Activated CD8-positive, alpha-beta T cell treated with anti-CD3 and anti-CD28 coated beads for 36 hours (primary cell): ENCODE measurements around the gene MRTFA. TPM values are rescaled to one million over a fixed set of nuclear protein-coding genes. Genes with fewer than 3 reads are reported as not detected.
A peak's percentile ranks its signal among the peaks of the same experiment; 100 is the strongest.
"Not testable (repeated sequence)": the region's sequence is repeated elsewhere in the genome, so short reads cannot be mapped to it uniquely, and the experiment has no call there.

ENCODE experiments used
- ATAC-seq: fragments of 200-7000 bp; cut with Tn5 transposase; one replicate; pipeline ENCODE4 v1.10.0; 2021; ENCODE audit warnings: mild to moderate bottlenecking, moderate library complexity
- CTCF ChIA-PET: fragments of 350-600 bp; sonication (Branson Sonifier 250); formaldehyde crosslinking; loops from one replicate; lab custom pipeline; 2021; ENCODE audit warnings: antibody characterized with exemption; lab: Charles Lee
- POLR2A ChIA-PET: fragments of 350-600 bp; sonication (Branson Sonifier 250); formaldehyde crosslinking; loops from one replicate; lab custom pipeline; 2021; ENCODE audit warnings: antibody characterized with exemption; lab: Charles Lee
- DNase-seq: peaks from one replicate; pipeline ENCODE4 v3.0.0-alpha.2; 2020
- H3K27ac Mint-ChIP-seq: one replicate; pipeline ENCODE4 v1.8.0; 2021; ENCODE audit warnings: mild to moderate bottlenecking, mixed read lengths
- H3K27me3 Mint-ChIP-seq: one replicate; pipeline ENCODE4 v1.8.0; 2021; ENCODE audit warnings: mixed read lengths
- H3K36me3 Mint-ChIP-seq: one replicate; pipeline ENCODE4 v1.8.0; 2021; ENCODE audit warnings: low read depth, mixed read lengths
- H3K4me1 Mint-ChIP-seq: one replicate; pipeline ENCODE4 v1.8.0; 2021; ENCODE audit warnings: low read depth, mixed read lengths
- H3K4me3 Mint-ChIP-seq: one replicate; pipeline ENCODE4 v1.8.0; 2021; ENCODE audit warnings: mild to moderate bottlenecking, moderate library complexity, mixed read lengths
- H3K9me3 Mint-ChIP-seq: one replicate; pipeline ENCODE4 v1.8.0; 2021; ENCODE audit warnings: mixed read lengths
- CTCF ChIP-seq: fragments of 200-600 bp; IDR thresholded peaks from one replicate; pipeline ENCODE4 v1.8.0; 2022; ENCODE audit warnings: antibody characterized with exemption, mild to moderate bottlenecking
- intact Hi-C: fragments of 100-400 bp; cut with micrococcal nuclease; formaldehyde crosslinking; loops from one replicate; pipeline ENCODE4 v1.10.0; 2022
- total RNA-seq, 2 experiments: library from RNA; stranded (reverse); gene quantifications; one replicate each; pipeline ENCODE4 v1.2.3, GENCODE V29; 2021

Gene MRTFA
- total RNA-seq, 2 experiments from 2014 or later = 37.4 to 40.0 TPM

DNA sequence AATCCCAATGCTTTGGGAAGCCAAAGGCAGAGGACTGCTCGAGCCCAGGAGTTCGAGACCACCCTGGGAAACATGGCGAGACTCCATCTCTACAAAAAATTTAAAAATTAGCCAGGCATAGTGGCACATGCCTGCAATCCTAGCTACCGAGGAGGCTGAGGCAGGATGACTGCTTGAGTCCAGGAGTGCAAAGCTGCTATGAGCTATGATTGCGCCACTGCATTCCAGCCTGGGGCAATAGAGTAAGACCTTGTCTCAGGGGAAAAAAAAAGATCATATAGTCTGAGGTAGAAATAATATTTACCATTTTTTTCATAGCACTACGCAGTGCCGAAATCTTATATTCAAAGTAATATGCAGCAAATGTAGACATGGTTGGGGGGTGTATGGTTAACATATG is 47.8 kb downstream of the MRTFA start:
- ChIA-PET CTCF (interaction anchor here (1.5 kb wide), 1 partner anchor 94 kb away, joined by 5 read pairs; no protein-coding TSS in a partner anchor), POLR2A (interaction anchor here (0.6 kb wide), 1 partner anchor 10 kb away, joined by 3 read pairs; no protein-coding TSS in a partner anchor)
- no peak for DNase-seq
- no peak for ATAC-seq
- no peaks in the 10 kb centered on the region for H3K27me3 Mint-ChIP-seq
- no peak for TF ChIP-seq CTCF
- no peak overlapping the region for H3K4me3 Mint-ChIP-seq
- no peaks in the 10 kb centered on the region for H3K9me3 Mint-ChIP-seq
- H3K4me1 Mint-ChIP-seq = peaks cover 32% of the 10 kb centered on the region
- H3K36me3 Mint-ChIP-seq = peaks cover 17% of the 10 kb centered on the region
- intact Hi-C loops = no loop called here
- H3K27ac Mint-ChIP-seq = no peak overlapping the region

DNA sequence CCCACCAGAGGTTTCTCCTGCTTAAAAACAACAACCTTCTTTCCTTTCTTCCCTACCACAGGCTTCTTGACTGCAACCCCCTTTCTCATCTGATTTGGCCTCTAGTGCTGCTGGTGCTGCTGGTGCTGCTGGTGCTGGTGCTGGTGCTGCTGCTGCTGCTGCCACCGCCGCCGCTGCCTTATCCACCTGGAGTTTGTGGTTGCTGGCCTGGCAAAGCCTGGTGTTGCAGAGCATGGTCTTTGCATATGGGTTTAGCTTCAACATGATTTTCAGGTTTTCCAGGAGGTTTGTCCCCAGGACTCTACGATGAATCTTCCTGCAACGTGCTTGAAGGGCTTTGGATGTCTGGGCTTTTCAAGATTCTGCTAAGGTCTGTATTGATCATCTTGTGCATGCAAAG is 49.7 kb downstream of the MRTFA start:
- POLR2A ChIA-PET = interaction anchor here (1.1 kb wide), 1 partner anchor 14 kb away, joined by 3 read pairs; no protein-coding TSS in a partner anchor
- intact Hi-C loops = no loop called here
- H3K27me3 Mint-ChIP-seq = no peaks in the 10 kb centered on the region
- DNase-seq (no peak), ATAC-seq (no peak)
- no peak for TF ChIP-seq CTCF
- H3K36me3 Mint-ChIP-seq = peaks cover 19% of the 10 kb centered on the region
- H3K27ac Mint-ChIP-seq = no peak overlapping the region
- no peak overlapping the region for H3K4me3 Mint-ChIP-seq
- peaks cover 32% of the 10 kb centered on the region for H3K4me1 Mint-ChIP-seq
- no peaks in the 10 kb centered on the region for H3K9me3 Mint-ChIP-seq
- CTCF ChIA-PET = interaction anchor here (0.6 kb wide), 1 partner anchor 12 kb away, joined by 3 read pairs; no protein-coding TSS in a partner anchor

GRCh38 chr22:40585310-40585751 is 51.2 kb downstream of the MRTFA start:
- peaks cover 27% of the 10 kb centered on the region for H3K4me1 Mint-ChIP-seq
- H3K4me3 Mint-ChIP-seq = no peak overlapping the region
- POLR2A ChIA-PET = no interaction called here
- no peak for TF ChIP-seq CTCF
- DNase-seq (no peak), ATAC-seq (no peak)
- no peaks in the 10 kb centered on the region for H3K9me3 Mint-ChIP-seq
- intact Hi-C loops = no loop called here
- peaks cover 19% of the 10 kb centered on the region for H3K36me3 Mint-ChIP-seq
- CTCF ChIA-PET = interaction anchor here (1.4 kb wide), 1 partner anchor 8 kb away, joined by 3 read pairs; no protein-coding TSS in a partner anchor
- no peak overlapping the region for H3K27ac Mint-ChIP-seq
- H3K27me3 Mint-ChIP-seq = no peaks in the 10 kb centered on the region

DNA sequence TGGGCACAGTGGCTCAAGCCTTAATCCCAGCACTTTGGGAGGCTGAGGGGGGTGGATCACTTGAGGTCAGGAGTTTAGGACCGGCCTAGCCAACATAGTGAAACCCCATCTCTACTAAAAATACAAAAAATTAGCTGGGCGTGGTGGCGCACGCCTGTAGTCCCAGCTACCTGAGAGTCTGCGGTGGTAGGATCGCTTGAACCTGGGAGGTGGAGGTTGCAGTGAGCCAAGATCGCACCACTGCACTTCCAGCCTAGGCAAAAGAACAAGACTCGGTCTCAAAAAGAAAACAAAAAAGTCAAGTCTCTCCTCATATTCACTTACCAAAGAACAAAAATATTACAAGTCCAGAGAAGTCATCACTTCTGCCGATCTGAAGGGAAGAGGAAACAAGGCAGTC is 51.8 kb downstream of the MRTFA start:
- H3K4me3 Mint-ChIP-seq, H3K9me3 Mint-ChIP-seq, ATAC-seq, intact Hi-C loops, H3K27me3 Mint-ChIP-seq, H3K27ac Mint-ChIP-seq, POLR2A ChIA-PET, DNase-seq: not testable (repeated sequence)
- CTCF ChIA-PET = interaction anchor here (1.2 to 1.4 kb wide), 2 partner anchors 9 to 13 kb away, joined by 3 read pairs; no protein-coding TSS in a partner anchor
- Mint-ChIP-seq H3K4me1 (peaks cover 27% of the 10 kb centered on the region), H3K36me3 (peaks cover 17% of the 10 kb centered on the region)

GRCh38 chr22:40583053-40583741 is 53.3 kb downstream of the MRTFA start:
- ATAC-seq (peak; percentile 73), DNase-seq (peak; percentile 12)
- intact Hi-C loops = no loop called here
- Mint-ChIP-seq H3K27ac (peak overlapping the region; percentile 77), H3K36me3 (peaks cover 21% of the 10 kb centered on the region), H3K27me3 (no peaks in the 10 kb centered on the region), H3K4me1 (peaks cover 35% of the 10 kb centered on the region), H3K4me3 (no peak overlapping the region), H3K9me3 (no peaks in the 10 kb centered on the region)
- CTCF ChIA-PET = interaction anchor here (0.6 to 2.4 kb wide), 11 partner anchors 11 to 146 kb away, joined by 3 to 7 read pairs (median 3); no protein-coding TSS in a partner anchor
- POLR2A ChIA-PET = interaction anchor here (0.7 to 0.9 kb wide), 4 partner anchors 8 to 51 kb away, joined by 3 read pairs; no protein-coding TSS in a partner anchor
- TF ChIP-seq CTCF = no peak
